T1000 (cell line): ENCODE data around the gene RALGAPA2.

Source experiments
- DNase-seq: peaks from one replicate; lab custom pipeline; 2025; ENCODE audit warnings: mixed read lengths; lab: John Stamatoyannopoulos, UW

The RALGAPA2 gene

GRCh38 chr20:20721489-20721888, 9.0 kb upstream of the RALGAPA2 start:
- no peak for DNase-seq

GRCh38 chr20:20720158-20720557, 7.7 kb upstream of the RALGAPA2 start:
- no peak for DNase-seq

- no peak for DNase-seq
These were observed 7.0 kb upstream of the RALGAPA2 start for GRCh38 chr20:20719411-20719810.

GRCh38 chr20:20713244-20713765, 861 bp upstream of the RALGAPA2 start:
- DNase-seq: no peak

GRCh38 chr20:20712004-20712473, 405 bp downstream of the RALGAPA2 start:
- no peak for DNase-seq

GRCh38 chr20:20711413-20711812, 1.0 kb downstream of the RALGAPA2 start:
- no peak for DNase-seq

- no peak for DNase-seq
These were observed 1.8 kb downstream of the RALGAPA2 start for GRCh38 chr20:20710443-20711315.

GRCh38 chr20:20709887-20710286, 2.6 kb downstream of the RALGAPA2 start:
- DNase-seq: no peak

GRCh38 chr20:20706285-20706684, 6.2 kb downstream of the RALGAPA2 start:
- DNase-seq: no peak

- no peak for DNase-seq
These were observed 9.9 kb downstream of the RALGAPA2 start for GRCh38 chr20:20702330-20703245.

- DNase-seq: no peak
These were observed 12.5 kb downstream of the RALGAPA2 start for GRCh38 chr20:20699917-20700316.

- DNase-seq: no peak
These were observed 13.3 kb downstream of the RALGAPA2 start for GRCh38 chr20:20699144-20699543.

- DNase-seq: no peak
These were observed 15.1 kb downstream of the RALGAPA2 start for GRCh38 chr20:20697325-20697845.

GRCh38 chr20:20695250-20695816, 17.1 kb downstream of the RALGAPA2 start:
- DNase-seq: no peak

GRCh38 chr20:20694591-20694990, 17.9 kb downstream of the RALGAPA2 start:
- no peak for DNase-seq

GRCh38 chr20:20692587-20692986, 19.9 kb downstream of the RALGAPA2 start:
- no peak for DNase-seq

GRCh38 chr20:20691477-20692235, 20.8 kb downstream of the RALGAPA2 start:
- DNase-seq: no peak

- no peak for DNase-seq
These were observed 21.6 kb downstream of the RALGAPA2 start for GRCh38 chr20:20690676-20691476.

- DNase-seq: no peak
These were observed 25.1 kb downstream of the RALGAPA2 start for GRCh38 chr20:20687319-20687718.

GRCh38 chr20:20685635-20686034, 26.8 kb downstream of the RALGAPA2 start:
- no peak for DNase-seq
